SK-N-SH (cell line): ENCODE data around the gene ETV1.

Source experiments
- FOSL2 ChIP-seq: IDR thresholded peaks from 2 replicates; pipeline ENCODE4 v1.4.0; 2012; ENCODE audit warnings: low read depth, mild to moderate bottlenecking, moderate library complexity, borderline replicate concordance
- JUND ChIP-seq: IDR thresholded peaks from 2 replicates; pipeline ENCODE4 v1.4.0; 2012
- RCOR1 ChIP-seq: fragments of 150-350 bp; IDR thresholded peaks from 2 replicates; pipeline ENCODE4 v1.6.1; 2017; ENCODE audit warnings: antibody characterized with exemption, low read length
- TCF12 ChIP-seq: IDR thresholded peaks from 2 replicates; pipeline ENCODE4 v1.4.0; 2012
- TF ChIP-seq, protein P1 (sequence below): fragments of 200-600 bp; sonication (generic); IDR thresholded peaks from 2 replicates; pipeline ENCODE4 v1.6.1; 2017; ENCODE audit warnings: antibody characterized with exemption, mild to moderate bottlenecking, moderate library complexity

DNA sequence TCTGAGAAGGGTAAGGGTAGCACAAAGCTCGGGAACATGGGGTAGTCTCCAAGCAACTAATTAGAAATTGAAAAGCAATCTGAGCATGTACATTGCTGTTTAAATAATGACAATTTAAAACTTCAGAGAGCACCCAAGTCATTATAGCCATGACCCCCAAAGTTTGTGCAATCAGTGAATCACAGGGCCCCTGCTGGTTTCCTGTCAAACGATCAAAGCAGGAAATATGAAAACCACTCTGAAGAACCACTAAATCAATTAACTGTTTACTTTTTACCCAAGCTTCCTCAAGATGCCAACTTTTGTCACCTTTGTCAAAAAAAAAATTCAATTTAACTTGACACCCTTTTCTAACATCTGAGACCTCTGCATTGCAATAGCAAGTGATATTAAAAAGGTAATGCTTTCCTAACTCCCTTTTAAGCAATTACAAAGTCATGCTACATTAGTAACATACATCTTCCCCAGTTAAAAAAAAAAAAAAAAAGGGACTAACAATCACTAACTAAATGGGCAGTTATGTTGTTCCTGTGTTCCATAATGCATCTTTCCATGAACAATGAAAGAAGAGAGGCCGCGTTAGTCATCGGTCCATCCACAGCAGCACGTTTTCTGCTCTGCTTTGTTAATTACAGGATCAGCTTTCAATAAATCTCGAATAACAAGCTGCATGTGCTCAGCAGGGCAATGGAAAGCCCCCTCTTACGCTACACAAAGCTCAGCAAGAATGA lies 80.6 kb downstream of the ETV1 start:
- TF ChIP-seq, protein P1, sequence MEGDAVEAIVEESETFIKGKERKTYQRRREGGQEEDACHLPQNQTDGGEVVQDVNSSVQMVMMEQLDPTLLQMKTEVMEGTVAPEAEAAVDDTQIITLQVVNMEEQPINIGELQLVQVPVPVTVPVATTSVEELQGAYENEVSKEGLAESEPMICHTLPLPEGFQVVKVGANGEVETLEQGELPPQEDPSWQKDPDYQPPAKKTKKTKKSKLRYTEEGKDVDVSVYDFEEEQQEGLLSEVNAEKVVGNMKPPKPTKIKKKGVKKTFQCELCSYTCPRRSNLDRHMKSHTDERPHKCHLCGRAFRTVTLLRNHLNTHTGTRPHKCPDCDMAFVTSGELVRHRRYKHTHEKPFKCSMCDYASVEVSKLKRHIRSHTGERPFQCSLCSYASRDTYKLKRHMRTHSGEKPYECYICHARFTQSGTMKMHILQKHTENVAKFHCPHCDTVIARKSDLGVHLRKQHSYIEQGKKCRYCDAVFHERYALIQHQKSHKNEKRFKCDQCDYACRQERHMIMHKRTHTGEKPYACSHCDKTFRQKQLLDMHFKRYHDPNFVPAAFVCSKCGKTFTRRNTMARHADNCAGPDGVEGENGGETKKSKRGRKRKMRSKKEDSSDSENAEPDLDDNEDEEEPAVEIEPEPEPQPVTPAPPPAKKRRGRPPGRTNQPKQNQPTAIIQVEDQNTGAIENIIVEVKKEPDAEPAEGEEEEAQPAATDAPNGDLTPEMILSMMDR, result no peak
- TF ChIP-seq FOSL2 (no peak), TCF12 (no peak), JUND (no peak), RCOR1 (no peak)
